Bronchial epithelial cell (primary cell): Measurements from ENCODE around the gene TRIM33. TPM values are rescaled to one million over a fixed set of nuclear protein-coding genes. Genes with fewer than 3 reads are reported as not detected.

Experiments
- DNase-seq: peaks from one replicate; pipeline ENCODE4 v3.0.0-alpha.2; 2010; ENCODE audit warnings: low read depth
- FAIRE-seq: peaks from 2 replicates; lab custom pipeline; 2011; peaks lifted over from hg19 to GRCh38; lab: Jason Lieb, UNC
- H3K27me3 ChIP-seq: 2 replicates; pipeline ENCODE4 v1.5.1; 2011; ENCODE audit warnings: low read length; ENCODE audit not compliant: control insufficient read depth, insufficient read depth
- H3K36me3 ChIP-seq: 2 replicates; pipeline ENCODE4 v1.5.1; 2011; ENCODE audit warnings: low read length; ENCODE audit not compliant: control insufficient read depth, insufficient read depth
- H3K4me3 ChIP-seq: 2 replicates; pipeline ENCODE4 v1.5.1; 2011; ENCODE audit warnings: mild to moderate bottlenecking, low read depth, low read length, control low read depth
- total RNA-seq: library from RNA; depleted of rRNA; stranded (reverse); fragments of >200 nt; gene quantifications from 2 replicates; pipeline ENCODE4 v1.2.1, GENCODE V29; 2014
- TF ChIP-seq, protein P1 (sequence below): IDR thresholded peaks from 2 replicates; pipeline ENCODE4 v1.5.1; 2011; ENCODE audit warnings: mild to moderate bottlenecking, moderate library complexity, low read length, control low read depth, inconsistent platforms; ENCODE audit not compliant: insufficient read depth, severe bottlenecking

TRIM33 gene
- total RNA-seq, 1 donor from 2014 or later, result 16.3 TPM

DNA sequence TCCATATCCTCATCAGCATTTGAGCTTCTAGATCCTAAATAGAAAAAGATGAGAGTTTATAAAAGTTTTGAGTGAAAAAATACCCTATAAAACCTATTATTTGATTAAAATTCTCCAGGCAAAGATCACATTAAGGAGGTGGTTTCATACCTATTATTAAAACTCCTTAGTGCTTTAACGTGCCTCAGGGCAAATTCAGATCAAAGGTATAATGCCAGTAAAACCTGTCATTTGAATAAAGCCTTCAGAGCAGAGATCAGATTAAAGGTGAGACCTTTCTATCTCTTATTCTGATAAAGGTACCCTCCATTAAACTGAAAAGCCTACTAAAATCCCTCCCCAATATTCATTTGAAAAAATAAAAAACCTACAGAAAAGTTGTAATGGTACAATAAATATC, 34.3 kb upstream of the TRIM33 start:
- TF ChIP-seq, protein P1, sequence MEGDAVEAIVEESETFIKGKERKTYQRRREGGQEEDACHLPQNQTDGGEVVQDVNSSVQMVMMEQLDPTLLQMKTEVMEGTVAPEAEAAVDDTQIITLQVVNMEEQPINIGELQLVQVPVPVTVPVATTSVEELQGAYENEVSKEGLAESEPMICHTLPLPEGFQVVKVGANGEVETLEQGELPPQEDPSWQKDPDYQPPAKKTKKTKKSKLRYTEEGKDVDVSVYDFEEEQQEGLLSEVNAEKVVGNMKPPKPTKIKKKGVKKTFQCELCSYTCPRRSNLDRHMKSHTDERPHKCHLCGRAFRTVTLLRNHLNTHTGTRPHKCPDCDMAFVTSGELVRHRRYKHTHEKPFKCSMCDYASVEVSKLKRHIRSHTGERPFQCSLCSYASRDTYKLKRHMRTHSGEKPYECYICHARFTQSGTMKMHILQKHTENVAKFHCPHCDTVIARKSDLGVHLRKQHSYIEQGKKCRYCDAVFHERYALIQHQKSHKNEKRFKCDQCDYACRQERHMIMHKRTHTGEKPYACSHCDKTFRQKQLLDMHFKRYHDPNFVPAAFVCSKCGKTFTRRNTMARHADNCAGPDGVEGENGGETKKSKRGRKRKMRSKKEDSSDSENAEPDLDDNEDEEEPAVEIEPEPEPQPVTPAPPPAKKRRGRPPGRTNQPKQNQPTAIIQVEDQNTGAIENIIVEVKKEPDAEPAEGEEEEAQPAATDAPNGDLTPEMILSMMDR, result no peak
- Histone ChIP-seq H3K4me3 (no peak overlapping the region), H3K27me3 (no peaks in the 10 kb centered on the region), H3K36me3 (no peaks in the 10 kb centered on the region)
- DNase-seq (no peak), FAIRE-seq (no peak)

DNA sequence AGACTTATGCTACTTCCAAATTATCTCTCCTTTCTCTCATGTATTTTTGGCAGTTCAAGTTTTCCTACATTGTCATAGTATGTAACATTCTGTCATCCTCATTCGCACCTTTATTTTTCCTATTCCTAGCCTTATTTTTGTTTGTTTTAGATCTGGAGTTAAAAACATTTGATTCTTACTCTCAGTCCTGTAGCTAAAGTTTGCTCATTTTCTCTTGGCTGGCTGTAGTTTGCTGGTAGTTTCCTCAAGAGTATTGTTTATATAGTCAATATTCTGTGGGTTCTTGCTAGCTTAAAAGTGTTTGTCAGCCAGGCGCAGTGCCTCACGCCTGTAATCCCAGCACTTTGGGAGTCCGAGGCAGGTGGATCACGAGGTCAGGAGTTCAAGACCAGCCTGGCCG, 29.8 kb upstream of the TRIM33 start:
- Histone ChIP-seq H3K27me3 (no peaks in the 10 kb centered on the region), H3K4me3 (no peak overlapping the region), H3K36me3 (no peaks in the 10 kb centered on the region)
- FAIRE-seq (no peak), DNase-seq (no peak)
- TF ChIP-seq, protein P1, result no peak

DNA sequence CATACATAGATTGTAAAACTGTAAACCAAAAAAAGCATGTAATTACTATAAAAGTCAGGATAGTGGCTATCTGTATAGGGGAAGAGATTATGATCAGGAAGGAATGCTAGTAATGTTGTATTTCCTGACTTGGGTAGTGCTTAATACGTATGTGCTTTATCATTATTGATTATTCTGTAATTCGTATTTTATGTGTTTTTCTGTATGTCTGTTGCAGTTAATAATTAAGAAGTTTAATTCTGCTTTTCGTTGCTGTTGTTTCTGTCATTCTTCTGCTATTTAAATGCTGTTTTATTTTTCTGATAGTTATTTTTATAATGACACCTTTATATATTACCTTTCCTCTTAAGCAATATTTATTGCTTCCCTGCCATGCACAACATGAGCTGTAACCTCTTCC, 29.3 kb upstream of the TRIM33 start:
- H3K36me3 ChIP-seq, result no peaks in the 10 kb centered on the region

DNA sequence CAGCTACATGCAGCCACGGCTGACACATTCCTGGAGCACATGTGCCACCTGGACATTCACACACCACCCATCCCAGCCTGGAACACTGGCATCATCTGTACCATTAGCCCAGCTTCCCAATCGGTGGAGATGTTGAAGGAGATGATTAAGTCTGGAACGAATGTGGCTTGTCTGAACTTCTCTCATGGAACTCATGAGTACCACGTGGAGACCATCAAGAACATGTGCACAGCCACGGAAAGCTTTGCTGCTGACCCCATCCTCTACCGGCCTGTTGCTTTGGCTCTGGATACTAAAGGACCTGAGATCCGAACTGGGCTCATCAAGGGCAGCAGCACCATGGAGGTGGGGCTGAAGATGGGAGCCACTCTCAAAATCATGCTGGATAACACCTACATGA, 25.0 kb upstream of the TRIM33 start:
- no peak for FAIRE-seq
- H3K27me3 ChIP-seq, result no peaks in the 10 kb centered on the region
- H3K36me3 ChIP-seq, result no peaks in the 10 kb centered on the region
- H3K4me3 ChIP-seq, result no peak overlapping the region
- DNase-seq, result no peak
- TF ChIP-seq, protein P1, result no peak

More for the DNA sequence above, 29.3 kb upstream of the TRIM33 start:
- DNase-seq, result no peak
- FAIRE-seq, result no peak
- TF ChIP-seq, protein P1, result no peak
- H3K4me3 ChIP-seq, result no peak overlapping the region
- no peaks in the 10 kb centered on the region for H3K27me3 ChIP-seq

DNA sequence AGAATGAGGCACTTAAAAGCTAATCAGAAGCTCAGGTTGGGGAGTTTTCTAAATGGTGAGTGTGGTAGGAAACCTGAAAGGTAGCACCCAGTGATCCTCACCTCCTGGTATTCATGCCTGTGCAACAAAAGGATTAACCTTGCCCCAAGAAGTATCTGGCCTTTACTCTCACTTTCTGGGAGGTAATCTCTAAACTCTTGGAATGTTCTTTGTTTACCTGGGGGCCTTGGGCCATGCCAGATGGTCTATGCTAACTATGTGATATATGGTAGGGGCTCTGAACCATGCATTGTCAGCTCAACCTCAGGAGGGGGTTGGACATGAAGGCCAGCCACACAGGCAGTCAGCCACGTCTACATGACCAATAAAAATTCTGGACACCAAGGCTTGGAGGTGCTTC, 24.4 kb upstream of the TRIM33 start:
- DNase-seq, result no peak
- TF ChIP-seq, protein P1, result no peak
- Histone ChIP-seq H3K4me3 (no peak overlapping the region), H3K27me3 (no peaks in the 10 kb centered on the region), H3K36me3 (no peaks in the 10 kb centered on the region)
- FAIRE-seq, result no peak

DNA sequence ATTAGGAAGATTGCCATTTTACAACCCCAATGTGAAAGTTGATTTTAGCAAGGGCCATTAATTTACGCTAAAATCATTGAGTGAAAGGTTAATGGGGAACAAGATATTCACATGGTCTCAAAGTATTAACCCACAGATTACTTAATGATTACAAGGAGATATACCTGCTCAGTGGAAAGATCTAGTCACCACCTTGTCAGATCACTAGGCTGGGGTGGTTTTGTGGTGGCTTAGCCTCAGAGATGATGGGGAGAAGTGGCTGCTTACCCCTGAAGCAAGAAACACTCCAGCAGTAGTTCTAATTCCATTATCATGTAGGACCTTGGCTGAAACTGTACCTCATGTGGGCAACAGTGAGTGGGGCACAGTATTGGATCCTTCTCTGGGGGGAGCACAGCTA, 20.1 kb upstream of the TRIM33 start:
- no peak overlapping the region for H3K4me3 ChIP-seq
- TF ChIP-seq, protein P1, result no peak
- no peaks in the 10 kb centered on the region for H3K27me3 ChIP-seq
- DNase-seq, result no peak
- H3K36me3 ChIP-seq, result no peaks in the 10 kb centered on the region
- FAIRE-seq, result no peak
